K562 (cell line): Measurements from ENCODE around the gene GPR148. TPM values are rescaled to one million over a fixed set of nuclear protein-coding genes. Genes with fewer than 3 reads are reported as not detected.

Experiments used
- BMI1 ChIP-seq: fragments of 150-350 bp; IDR thresholded peaks from 2 replicates; pipeline ENCODE4 v1.6.1; 2014; ENCODE audit warnings: low read length
- CBX5 ChIP-seq: IDR thresholded peaks from 2 replicates; pipeline ENCODE4 v1.6.1; 2014; ENCODE audit warnings: low read depth, borderline replicate concordance
- CHD4 ChIP-seq: fragments of 200-600 bp; sonication (generic); IDR thresholded peaks from 3 replicates; pipeline ENCODE4 v1.6.1; 2012; ENCODE audit warnings: low read depth, mild to moderate bottlenecking, mixed read lengths, low read length, inconsistent platforms; ENCODE audit not compliant: insufficient read depth, insufficient replicate concordance, poor library complexity, severe bottlenecking
- CXXC5 ChIP-seq: fragments of 250-450 bp; sonication (Bioruptor Pico); IDR thresholded peaks from 2 replicates; pipeline ENCODE4 v1.8.0; 2022; ENCODE audit warnings: inconsistent platforms, mild to moderate bottlenecking, moderate library complexity
- DIDO1 ChIP-seq: fragments of 450-650 bp; IDR thresholded peaks from 2 replicates; pipeline ENCODE4 v1.6.1; 2016; ENCODE audit warnings: low read depth, missing biosample characterization, missing genetic modification characterization
- EGR1 ChIP-seq: fragments of 450-650 bp; conservative IDR thresholded peaks from 2 replicates; pipeline ENCODE4 v1.6.1; 2017; ENCODE audit warnings: mild to moderate bottlenecking
- EHMT2 ChIP-seq: fragments of 450-650 bp; IDR thresholded peaks from 2 replicates; pipeline ENCODE4 v1.6.1; 2018; ENCODE audit warnings: antibody characterized with exemption
- ELK1 ChIP-seq: sonication (generic); formaldehyde crosslinking; IDR thresholded peaks from 2 replicates; pipeline ENCODE4 v1.8.1; 2022; ENCODE audit warnings: missing genetic modification reagents
- FOXJ2 ChIP-seq: fragments of 200-800 bp; sonication (Bioruptor generic); IDR thresholded peaks from 2 replicates; pipeline ENCODE4 v1.6.1; 2016; ENCODE audit warnings: missing genetic modification characterization, missing compliant biosample characterization
- HIVEP1 ChIP-seq: fragments of 250-450 bp; sonication (Bioruptor Pico); IDR thresholded peaks from 2 replicates; pipeline ENCODE4 v1.4.0; 2020; ENCODE audit warnings: mild to moderate bottlenecking
- JUN ChIP-seq, 2 experiments: sonication (generic) in 1 of 2; formaldehyde crosslinking in 1 of 2; IDR thresholded peaks; 2 replicates each; pipeline versions ENCODE4 v1.6.1 to v1.8.0; 2012 to 2022; ENCODE audit warnings: borderline replicate concordance in 2 of 2, mild to moderate bottlenecking in 2 of 2, improper control_type of control experiment in 1 of 2, low read depth in 1 of 2, low read length in 1 of 2, missing genetic modification reagents in 1 of 2
- LCOR ChIP-seq: sonication (generic); formaldehyde crosslinking; IDR thresholded peaks from 2 replicates; pipeline ENCODE4 v1.8.0; 2022; ENCODE audit warnings: mild to moderate bottlenecking, missing genetic modification reagents
- MAZ ChIP-seq, 2 experiments: fragments of 450-650 bp in 1 of 2; sonication (generic) in 1 of 2; formaldehyde crosslinking; IDR thresholded peaks in 1 of 2; conservative IDR thresholded peaks in 1 of 2; 2 replicates each; pipeline versions ENCODE4 v1.4.0 to v1.5.0; 2020; ENCODE audit warnings: mild to moderate bottlenecking in 1 of 2, missing genetic modification reagents in 1 of 2
- PCBP1 ChIP-seq: fragments of 200-400 bp; formaldehyde crosslinking; IDR thresholded peaks from 2 replicates; pipeline ENCODE4 v1.6.1; 2018; ENCODE audit warnings: mild to moderate bottlenecking, low read depth, low read length; ENCODE audit not compliant: poor library complexity, severe bottlenecking
- POU5F1 ChIP-seq: fragments of 150-350 bp; IDR thresholded peaks from 2 replicates; pipeline ENCODE4 v1.6.1; 2014; ENCODE audit warnings: borderline replicate concordance, low read length, low read depth, mild to moderate bottlenecking; ENCODE audit not compliant: partially characterized antibody
- PURB ChIP-seq: sonication (generic); formaldehyde crosslinking; IDR thresholded peaks from 2 replicates; pipeline ENCODE4 v1.9.0; 2021; ENCODE audit warnings: low read depth, mild to moderate bottlenecking, missing genetic modification reagents
- RB1 ChIP-seq: fragments of 450-650 bp; IDR thresholded peaks from 2 replicates; pipeline ENCODE4 v1.6.1; 2017; ENCODE audit warnings: low read depth, mild to moderate bottlenecking
- SP1 ChIP-seq: sonication (generic); formaldehyde crosslinking; IDR thresholded peaks from 2 replicates; pipeline ENCODE4 v1.8.1; 2022; ENCODE audit warnings: mild to moderate bottlenecking, missing genetic modification reagents
- SRSF3 ChIP-seq: fragments of 200-400 bp; formaldehyde crosslinking; IDR thresholded peaks from 2 replicates; pipeline ENCODE4 v1.6.1; 2016; ENCODE audit warnings: mild to moderate bottlenecking, low read length, moderate library complexity; ENCODE audit not compliant: insufficient read depth
- TGIF2 ChIP-seq: sonication (generic); formaldehyde crosslinking; IDR thresholded peaks from 2 replicates; pipeline ENCODE4 v1.8.1; 2022; ENCODE audit warnings: mild to moderate bottlenecking, missing genetic modification reagents, moderate library complexity
- XRCC5 ChIP-seq: fragments of 200-400 bp; formaldehyde crosslinking; IDR thresholded peaks from 2 replicates; pipeline ENCODE4 v1.6.1; 2017; ENCODE audit warnings: low read depth, mild to moderate bottlenecking, low read length
- ZFP1 ChIP-seq: fragments of 450-650 bp; formaldehyde crosslinking; IDR thresholded peaks from 2 replicates; pipeline ENCODE4 v1.4.0; 2020; ENCODE audit warnings: mild to moderate bottlenecking, mixed read lengths
- ZNF23 ChIP-seq: fragments of 250-450 bp; sonication (Bioruptor Pico); IDR thresholded peaks from 2 replicates; pipeline ENCODE4 v1.4.0; 2020; ENCODE audit warnings: mild to moderate bottlenecking
- ZNF274 ChIP-seq: IDR thresholded peaks from 2 replicates; pipeline ENCODE4 v1.6.1; 2011; ENCODE audit warnings: low read depth, mild to moderate bottlenecking, low read length, moderate library complexity, borderline replicate concordance
- ZNF354B ChIP-seq: fragments of 250-450 bp; sonication (Bioruptor Pico); IDR thresholded peaks from 2 replicates; pipeline ENCODE4 v1.4.0; 2020
- ZNF76 ChIP-seq: fragments of 250-450 bp; sonication (Bioruptor Pico); IDR thresholded peaks from 2 replicates; pipeline ENCODE4 v1.4.0; 2020; ENCODE audit warnings: mild to moderate bottlenecking, moderate library complexity, borderline replicate concordance
- polyA plus RNA-seq, 8 experiments: library from polyadenylated mRNA; depleted of rRNA in 4 of 8; stranded (reverse) in 5 of 8; unstranded in 3 of 8; fragments of >200 nt; fragmentation: Nextera tagmentation in 2 of 8; fragmentation: Illumina TruSeq in 1 of 8; extraction: Ambion mirVana in 2 of 8; extraction: Trizol in 1 of 8; gene quantifications; 2 replicates each; pipeline versions ENCODE4 v1.2.1 to v1.2.3, GENCODE V29; 2011 to 2014; ENCODE audit warnings: inconsistent platforms in 1 of 8, missing spikeins in 1 of 8
- total RNA-seq, 7 experiments: library from RNA; depleted of rRNA in 6 of 7; stranded (reverse); fragments of >200 nt in 6 of 7; fragmentation: Illumina TruSeq in 2 of 7; extraction: Trizol in 2 of 7; gene quantifications; 2 replicates each; pipeline versions ENCODE4 v1.2.1 to v1.2.3, GENCODE V29; 2011 to 2021; ENCODE audit warnings: low replicate concordance in 1 of 7

GPR148 gene
- total and polyA plus RNA-seq, 9 of the 15 experiments (the other 6 are each of a cell fraction or from before 2014, with no cell fraction given): not detected

DNA sequence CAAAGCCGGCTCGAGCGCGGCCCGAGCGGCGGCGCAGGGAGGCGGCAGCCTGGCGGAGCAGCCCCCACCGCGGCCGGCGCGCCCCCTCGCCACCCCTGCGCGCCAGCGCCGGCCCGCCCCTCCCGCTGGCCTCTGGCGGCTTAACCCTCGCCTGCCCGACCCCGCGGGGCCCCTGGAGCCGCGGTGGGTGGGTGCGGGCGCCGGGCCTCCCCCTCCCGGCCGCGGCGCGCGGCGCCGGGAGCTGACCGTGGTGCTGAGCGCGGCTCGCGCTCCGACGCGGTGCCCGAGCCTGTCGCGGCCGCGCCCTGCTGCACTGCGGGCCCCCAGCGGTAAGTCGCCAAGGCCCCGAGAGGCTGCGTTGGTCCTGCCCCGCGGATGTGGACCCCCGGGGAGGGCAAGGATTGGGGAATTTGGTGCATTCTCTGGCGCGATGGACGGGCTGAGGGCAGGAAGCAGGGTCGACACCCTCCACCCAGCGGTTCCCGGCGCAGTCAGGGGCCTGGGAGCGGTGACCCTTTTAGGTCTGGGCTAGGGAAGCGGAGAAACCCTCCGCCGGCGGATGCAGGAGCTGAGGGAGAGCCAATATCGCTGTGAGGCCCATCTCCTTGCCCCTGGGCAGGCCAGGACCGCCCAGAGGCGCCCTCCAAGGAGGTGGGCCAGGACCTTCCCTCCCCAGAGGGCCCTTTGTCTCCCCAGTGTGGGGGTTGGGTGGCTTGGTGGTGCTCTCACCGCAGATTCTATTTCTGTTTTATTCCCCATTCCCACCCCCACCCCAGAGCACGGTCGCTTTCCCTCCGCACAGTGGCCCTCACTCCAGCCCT, 27.4 kb downstream of the GPR148 start (continued):
- TF ChIP-seq JUN (IDR thresholded peaks at IDR 0.05; ENCODE audit: borderline replicate concordance, low read depth, low read length): no peak
- no peak for TF ChIP-seq JUN (CRISPR knock-in tag; IDR thresholded peaks at IDR 0.05; ENCODE audit: borderline replicate concordance)
- TF ChIP-seq ZFP1 (CRISPR knock-in tag): no peak
- TF ChIP-seq PCBP1: no peak
- TF ChIP-seq MAZ (CRISPR knock-in tag; conservative IDR thresholded peaks at IDR 0.05 in 1 of 2, IDR thresholded peaks at IDR 0.05 in 1 of 2): no peak
- no peak for TF ChIP-seq ZNF76 (CRISPR knock-in tag)
- TF ChIP-seq FOXJ2: no peak
- TF ChIP-seq CBX5: no peak
- TF ChIP-seq BMI1: no peak
- no peak for TF ChIP-seq CHD4
- no peak for TF ChIP-seq ZNF23 (CRISPR knock-in tag)
- no peak for TF ChIP-seq ZNF274
- peak; percentile 57; the same call in 1 of the 2 replicates for TF ChIP-seq RB1
- TF ChIP-seq LCOR (CRISPR knock-in tag): no peak
- peak; percentile 65; the same call in 1 of the 2 replicates for TF ChIP-seq EHMT2
- no peak for TF ChIP-seq ZNF354B
- TF ChIP-seq SRSF3: no peak
- no peak for TF ChIP-seq DIDO1 (tag)
- no peak for TF ChIP-seq XRCC5
- no peak for TF ChIP-seq SP1 (CRISPR knock-in tag)
- TF ChIP-seq ELK1 (CRISPR knock-in tag): no peak
- TF ChIP-seq POU5F1: no peak
- no peak for TF ChIP-seq HIVEP1 (CRISPR knock-in tag)
- TF ChIP-seq CXXC5 (CRISPR knock-in tag): peak; percentile 58
- TF ChIP-seq TGIF2: no peak
- no peak for TF ChIP-seq EGR1
- TF ChIP-seq PURB (CRISPR knock-in tag): no peak
